Mesendoderm (in vitro differentiated cells): ENCODE results near the gene R3HDM2.

Experiments used
- DNase-seq: peaks from one replicate; pipeline ENCODE4 v3.0.0; 2013
- H2AK5ac ChIP-seq: 2 replicates; pipeline ENCODE4 v1.6.1; 2013; ENCODE audit warnings: low read length, inconsistent platforms
- H2BK120ac ChIP-seq: 2 replicates; pipeline ENCODE4 v1.6.1; 2013; ENCODE audit warnings: low read depth, mild to moderate bottlenecking, low read length, moderate library complexity, mixed read lengths
- H2BK15ac ChIP-seq: replicated peaks from 2 replicates; pipeline ENCODE4 v1.6.1; 2013; ENCODE audit warnings: low read depth, mild to moderate bottlenecking, moderate library complexity
- H2BK5ac ChIP-seq: 2 replicates; pipeline ENCODE4 v1.6.1; 2013; ENCODE audit warnings: low read length, inconsistent platforms
- H3K18ac ChIP-seq: 2 replicates; pipeline ENCODE4 v1.6.1; 2013; ENCODE audit warnings: mild to moderate bottlenecking, low read length, mixed read lengths
- H3K23ac ChIP-seq: one replicate; pipeline ENCODE4 v1.6.1; 2013; ENCODE audit warnings: low read length
- H3K27ac ChIP-seq: 2 replicates; pipeline ENCODE4 v1.5.1; 2013; ENCODE audit warnings: low read depth, mild to moderate bottlenecking, inconsistent platforms, low read length, moderate library complexity
- H3K27me3 ChIP-seq: 2 replicates; pipeline ENCODE4 v1.6.1; 2013; ENCODE audit warnings: low read length, control low read depth, mild to moderate bottlenecking, inconsistent platforms; ENCODE audit not compliant: insufficient read depth, poor library complexity
- H3K36me3 ChIP-seq: 2 replicates; pipeline ENCODE4 v1.6.1; 2013; ENCODE audit warnings: low read length, inconsistent platforms; ENCODE audit not compliant: control insufficient read depth, insufficient read depth
- H3K4ac ChIP-seq: one replicate; pipeline ENCODE4 v1.6.1; 2013; ENCODE audit warnings: low read depth, mild to moderate bottlenecking, low read length, moderate library complexity
- H3K4me1 ChIP-seq: 2 replicates; pipeline ENCODE4 v1.6.1; 2013; ENCODE audit warnings: low read depth, low read length, inconsistent platforms; ENCODE audit not compliant: control insufficient read depth
- H3K4me2 ChIP-seq: 2 replicates; pipeline ENCODE4 v1.6.1; 2013; ENCODE audit warnings: low read length
- H3K4me3 ChIP-seq: 2 replicates; pipeline ENCODE4 v1.5.1; 2013; ENCODE audit warnings: mild to moderate bottlenecking, low read length
- H3K56ac ChIP-seq: one replicate; pipeline ENCODE4 v1.6.1; 2013; ENCODE audit warnings: low read length
- H3K79me1 ChIP-seq: 2 replicates; pipeline ENCODE4 v1.6.1; 2013; ENCODE audit warnings: low read length, inconsistent platforms
- H3K79me2 ChIP-seq: 2 replicates; pipeline ENCODE4 v1.6.1; 2013; ENCODE audit warnings: mild to moderate bottlenecking, low read length; ENCODE audit not compliant: control insufficient read depth, insufficient read depth
- H3K9ac ChIP-seq: 2 replicates; pipeline ENCODE4 v1.6.1; 2013; ENCODE audit warnings: low read length, inconsistent platforms
- H4K5ac ChIP-seq: one replicate; pipeline ENCODE4 v1.6.1; 2013; ENCODE audit warnings: low read length
- H4K8ac ChIP-seq: one replicate; pipeline ENCODE4 v1.6.1; 2013; ENCODE audit warnings: low read depth, mild to moderate bottlenecking, control low read depth, low read length, moderate library complexity
- WGBS: extraction: QIAGEN DNeasy Blood & Tissue Kit; methylation state at CpG from one replicate; pipeline ENCODE4 v1.1.7; 2013; ENCODE audit warnings: low lambda C conversion rate, missing lambda C conversion rate; ENCODE audit not compliant: insufficient coverage; ENCODE audit errors: extremely low coverage; 5-methylcytosine and 5-hydroxymethylcytosine counted together

R3HDM2 gene

DNA sequence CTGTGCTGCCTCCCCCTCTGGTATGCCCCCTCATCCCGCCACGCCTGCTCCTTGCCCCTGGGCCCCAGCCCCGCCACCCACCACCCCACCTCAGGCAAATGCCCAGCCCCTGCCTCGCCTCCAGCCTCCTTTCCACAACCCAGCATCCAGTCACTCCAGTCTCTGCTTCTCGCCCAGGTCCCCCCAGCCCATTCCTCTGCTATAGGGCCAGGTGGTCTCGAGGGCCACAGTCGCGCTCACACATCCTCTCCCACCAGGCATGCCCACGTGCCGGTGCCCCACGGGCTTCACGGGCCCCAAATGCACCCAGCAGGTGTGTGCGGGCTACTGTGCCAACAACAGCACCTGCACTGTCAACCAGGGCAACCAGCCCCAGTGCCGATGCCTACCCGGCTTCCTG, 220.4 kb downstream of the R3HDM2 start:
- H3K9ac ChIP-seq, result no peak overlapping the region
- H3K56ac ChIP-seq, result no peak overlapping the region
- no peak overlapping the region for H3K18ac ChIP-seq
- no CpG with 5 or more reads among the region's 15 CpGs for WGBS
- H2BK15ac ChIP-seq, result no peak overlapping the region
- no peaks in the 10 kb centered on the region for H3K79me2 ChIP-seq
- no peak overlapping the region for H3K4me3 ChIP-seq
- no peak overlapping the region for H3K27ac ChIP-seq
- no peak overlapping the region for H4K5ac ChIP-seq
- no peak overlapping the region for H2BK120ac ChIP-seq
- H3K4me1 ChIP-seq, result no peaks in the 10 kb centered on the region
- no peak overlapping the region for H3K4me2 ChIP-seq
- H3K79me1 ChIP-seq, result no peaks in the 10 kb centered on the region
- no peak overlapping the region for H3K4ac ChIP-seq
- no peak for DNase-seq
- no peak overlapping the region for H3K23ac ChIP-seq
- peaks cover 6% of the 10 kb centered on the region for H3K36me3 ChIP-seq
- peaks cover 6% of the 10 kb centered on the region for H3K27me3 ChIP-seq
- no peak overlapping the region for H2BK5ac ChIP-seq
- H2AK5ac ChIP-seq, result no peak overlapping the region
- H4K8ac ChIP-seq, result no peak overlapping the region

DNA sequence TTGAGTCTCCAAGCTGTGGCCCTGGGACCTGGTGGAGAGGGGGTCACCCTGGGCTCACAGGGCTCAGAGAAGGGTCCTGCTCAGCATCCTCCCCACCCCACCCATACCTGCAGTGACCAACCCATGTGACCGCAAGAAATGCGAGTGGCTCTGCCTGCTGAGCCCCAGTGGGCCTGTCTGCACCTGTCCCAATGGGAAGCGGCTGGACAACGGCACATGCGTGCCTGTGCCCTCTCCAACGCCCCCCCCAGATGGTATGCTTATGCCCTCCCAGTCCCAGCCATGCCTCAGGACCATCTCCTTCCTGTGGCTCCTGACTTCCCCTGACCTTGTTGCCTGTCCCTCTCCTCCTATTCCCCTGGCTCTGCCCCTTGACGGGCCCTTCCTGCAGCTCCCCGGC, 220.9 kb downstream of the R3HDM2 start:
- Histone ChIP-seq H2BK15ac (no peak overlapping the region), H3K9ac (no peak overlapping the region), H2BK5ac (no peak overlapping the region), H3K4me1 (no peaks in the 10 kb centered on the region), H3K4ac (no peak overlapping the region), H3K4me2 (no peak overlapping the region), H3K79me2 (no peaks in the 10 kb centered on the region), H2BK120ac (no peak overlapping the region), H3K27ac (no peak overlapping the region), H4K5ac (no peak overlapping the region), H3K79me1 (no peaks in the 10 kb centered on the region), H3K18ac (no peak overlapping the region), H3K56ac (no peak overlapping the region), H2AK5ac (no peak overlapping the region), H3K36me3 (peaks cover 8% of the 10 kb centered on the region), H3K4me3 (no peak overlapping the region), H4K8ac (no peak overlapping the region), H3K23ac (no peak overlapping the region), H3K27me3 (peaks cover 1% of the 10 kb centered on the region)
- WGBS, result no CpG with 5 or more reads among the region's 8 CpGs
- no peak for DNase-seq

DNA sequence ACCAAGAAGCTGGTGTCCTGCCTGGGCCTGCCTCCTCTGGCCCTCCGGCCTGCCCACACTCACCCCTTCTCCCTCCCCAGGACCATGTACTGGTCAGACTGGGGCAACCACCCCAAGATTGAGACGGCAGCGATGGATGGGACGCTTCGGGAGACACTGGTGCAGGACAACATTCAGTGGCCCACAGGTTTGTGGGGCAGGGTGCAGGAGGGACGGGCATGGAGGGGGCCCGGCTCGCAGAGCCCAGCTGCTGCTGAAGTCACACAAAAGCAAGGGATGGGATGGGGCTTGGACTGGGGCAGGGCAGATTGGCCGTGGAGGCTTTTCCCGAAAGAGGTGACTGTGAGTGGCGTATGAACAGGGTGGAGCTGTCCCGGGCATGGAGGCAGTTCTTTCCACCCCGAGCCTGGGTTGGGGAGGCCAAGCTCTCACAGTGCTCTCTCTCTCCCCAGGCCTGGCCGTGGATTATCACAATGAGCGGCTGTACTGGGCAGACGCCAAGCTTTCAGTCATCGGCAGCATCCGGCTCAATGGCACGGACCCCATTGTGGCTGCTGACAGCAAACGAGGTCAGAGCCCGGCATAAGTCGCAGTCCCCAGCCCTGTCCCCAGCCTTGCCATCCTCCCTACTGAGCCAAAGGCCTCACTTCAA, 222.1 kb downstream of the R3HDM2 start:
- no CpG with 5 or more reads among the region's 22 CpGs for WGBS
- no peak overlapping the region for H3K27ac ChIP-seq
- H4K8ac ChIP-seq, result no peak overlapping the region
- H3K79me2 ChIP-seq, result no peaks in the 10 kb centered on the region
- no peak overlapping the region for H3K56ac ChIP-seq
- H4K5ac ChIP-seq, result no peak overlapping the region
- H3K79me1 ChIP-seq, result no peaks in the 10 kb centered on the region
- H3K4ac ChIP-seq, result no peak overlapping the region
- no peaks in the 10 kb centered on the region for H3K27me3 ChIP-seq
- no peak for DNase-seq
- no peak overlapping the region for H2BK15ac ChIP-seq
- H3K18ac ChIP-seq, result no peak overlapping the region
- H3K4me1 ChIP-seq, result no peaks in the 10 kb centered on the region
- no peak overlapping the region for H2BK120ac ChIP-seq
- no peak overlapping the region for H3K9ac ChIP-seq
- H2BK5ac ChIP-seq, result no peak overlapping the region
- no peak overlapping the region for H3K23ac ChIP-seq
- no peak overlapping the region for H2AK5ac ChIP-seq
- H3K36me3 ChIP-seq, result peaks cover 8% of the 10 kb centered on the region
- H3K4me2 ChIP-seq, result no peak overlapping the region
- no peak overlapping the region for H3K4me3 ChIP-seq

DNA sequence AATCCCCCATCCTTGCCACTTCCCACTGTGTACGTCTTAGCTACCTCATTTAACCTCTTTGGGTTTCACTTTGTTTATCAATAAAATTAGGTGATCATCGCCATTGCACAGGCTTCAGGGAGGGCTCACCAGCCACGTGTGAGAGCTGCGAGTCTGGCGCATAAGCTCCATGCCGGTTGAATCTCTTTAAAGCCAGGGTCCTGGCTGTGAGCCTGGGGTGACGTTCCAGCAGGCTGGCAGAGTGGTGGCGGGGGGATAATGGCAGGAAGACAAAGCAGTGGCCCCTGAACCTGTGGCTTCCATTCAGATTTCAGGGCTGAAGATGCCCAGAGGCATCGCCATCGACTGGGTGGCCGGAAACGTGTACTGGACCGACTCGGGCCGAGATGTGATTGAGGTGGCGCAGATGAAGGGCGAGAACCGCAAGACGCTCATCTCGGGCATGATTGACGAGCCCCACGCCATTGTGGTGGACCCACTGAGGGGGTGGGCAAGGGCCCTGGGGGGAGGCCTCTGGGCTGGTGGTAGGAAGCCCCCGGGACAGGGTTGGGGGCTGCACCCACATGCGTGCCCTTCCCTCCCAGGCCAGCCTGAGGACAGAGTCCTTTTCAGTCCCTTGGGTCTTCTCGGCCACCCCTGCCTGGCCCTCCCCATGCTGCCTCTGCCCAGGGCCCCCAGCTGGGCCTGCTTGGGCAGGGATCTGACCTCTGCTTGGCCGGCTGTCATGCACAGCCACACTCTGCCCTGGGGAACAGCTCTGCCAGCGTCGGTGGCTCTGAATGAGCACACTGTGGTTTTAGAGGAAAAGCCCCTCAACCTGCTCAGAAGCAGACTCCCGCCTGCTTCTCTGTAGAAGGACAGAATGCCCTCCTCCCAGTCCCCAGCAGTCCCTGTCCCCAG, 222.9 kb downstream of the R3HDM2 start:
- H3K79me2 ChIP-seq, result no peaks in the 10 kb centered on the region

DNA sequence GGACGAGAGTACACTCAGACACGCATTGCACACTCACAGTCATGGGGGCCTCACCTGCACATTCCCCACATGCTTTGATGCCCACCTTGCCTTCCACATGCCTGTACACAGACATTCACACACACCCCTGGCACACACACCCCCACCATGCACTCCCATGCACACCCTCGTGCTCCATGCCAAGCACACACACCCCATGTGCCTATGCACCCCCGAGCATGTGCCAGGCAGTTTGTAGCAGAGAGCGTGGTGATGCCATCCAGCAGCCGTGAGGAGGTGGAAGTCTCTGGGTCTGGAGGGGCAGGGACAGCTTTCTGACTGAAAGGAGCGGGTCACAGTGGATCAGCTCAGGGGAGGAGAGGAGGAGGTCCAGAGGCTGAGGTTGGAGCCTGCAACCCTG, 224.9 kb downstream of the R3HDM2 start:
- Histone ChIP-seq H4K8ac (no peak overlapping the region), H2BK120ac (no peak overlapping the region), H3K36me3 (peaks cover 9% of the 10 kb centered on the region), H4K5ac (no peak overlapping the region), H3K4me2 (no peak overlapping the region), H2AK5ac (no peak overlapping the region), H3K9ac (no peak overlapping the region), H3K56ac (no peak overlapping the region), H3K4ac (no peak overlapping the region), H3K23ac (no peak overlapping the region), H3K27ac (no peak overlapping the region), H2BK15ac (no peak overlapping the region), H3K79me2 (no peaks in the 10 kb centered on the region), H2BK5ac (no peak overlapping the region), H3K4me3 (no peak overlapping the region), H3K4me1 (no peaks in the 10 kb centered on the region), H3K79me1 (no peaks in the 10 kb centered on the region), H3K27me3 (no peaks in the 10 kb centered on the region), H3K18ac (no peak overlapping the region)
- no peak for DNase-seq
- WGBS, result no CpG with 5 or more reads among the region's 7 CpGs

More for the DNA sequence above, 222.9 kb downstream of the R3HDM2 start:
- Histone ChIP-seq H2BK15ac (no peak overlapping the region), H3K27ac (no peak overlapping the region), H4K8ac (no peak overlapping the region), H3K4me2 (no peak overlapping the region), H3K23ac (no peak overlapping the region), H3K79me1 (no peaks in the 10 kb centered on the region), H3K18ac (no peak overlapping the region), H2AK5ac (no peak overlapping the region), H3K4me1 (no peaks in the 10 kb centered on the region), H3K27me3 (no peaks in the 10 kb centered on the region), H3K36me3 (peaks cover 8% of the 10 kb centered on the region), H3K4ac (no peak overlapping the region), H2BK5ac (no peak overlapping the region), H3K4me3 (no peak overlapping the region), H2BK120ac (no peak overlapping the region), H3K56ac (no peak overlapping the region), H4K5ac (no peak overlapping the region), H3K9ac (no peak overlapping the region)
- no peak for DNase-seq
- WGBS, result no CpG with 5 or more reads among the region's 29 CpGs
